Measurements from ENCODE around the gene FAM200A.

DNA sequence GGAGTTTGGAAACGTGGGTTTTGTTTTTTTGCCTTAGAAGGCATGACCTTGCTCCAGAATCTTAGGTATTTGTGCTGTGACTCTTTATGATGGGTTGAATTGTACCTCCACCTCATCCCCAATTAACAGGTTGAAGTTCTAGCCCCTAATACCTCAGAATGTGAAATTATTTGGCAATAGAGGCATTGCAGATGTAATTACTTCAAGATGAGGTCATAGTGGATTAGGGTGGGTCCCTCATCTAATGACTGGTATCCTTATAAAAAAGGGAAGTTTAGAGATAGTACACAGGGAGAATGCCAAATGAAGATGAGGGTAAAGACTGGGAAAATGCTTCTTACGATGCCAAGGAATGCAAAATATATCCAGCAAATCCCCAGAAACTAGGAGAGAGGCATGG, 3.0 kb upstream of the FAM200A start:
- TF ChIP-seq, protein P1, sequence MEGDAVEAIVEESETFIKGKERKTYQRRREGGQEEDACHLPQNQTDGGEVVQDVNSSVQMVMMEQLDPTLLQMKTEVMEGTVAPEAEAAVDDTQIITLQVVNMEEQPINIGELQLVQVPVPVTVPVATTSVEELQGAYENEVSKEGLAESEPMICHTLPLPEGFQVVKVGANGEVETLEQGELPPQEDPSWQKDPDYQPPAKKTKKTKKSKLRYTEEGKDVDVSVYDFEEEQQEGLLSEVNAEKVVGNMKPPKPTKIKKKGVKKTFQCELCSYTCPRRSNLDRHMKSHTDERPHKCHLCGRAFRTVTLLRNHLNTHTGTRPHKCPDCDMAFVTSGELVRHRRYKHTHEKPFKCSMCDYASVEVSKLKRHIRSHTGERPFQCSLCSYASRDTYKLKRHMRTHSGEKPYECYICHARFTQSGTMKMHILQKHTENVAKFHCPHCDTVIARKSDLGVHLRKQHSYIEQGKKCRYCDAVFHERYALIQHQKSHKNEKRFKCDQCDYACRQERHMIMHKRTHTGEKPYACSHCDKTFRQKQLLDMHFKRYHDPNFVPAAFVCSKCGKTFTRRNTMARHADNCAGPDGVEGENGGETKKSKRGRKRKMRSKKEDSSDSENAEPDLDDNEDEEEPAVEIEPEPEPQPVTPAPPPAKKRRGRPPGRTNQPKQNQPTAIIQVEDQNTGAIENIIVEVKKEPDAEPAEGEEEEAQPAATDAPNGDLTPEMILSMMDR (IDR thresholded peaks at IDR 0.05; ENCODE audit: borderline replicate concordance, extremely low read depth, low read length, poor library complexity, severe bottlenecking): no peak
- TF ChIP-seq EZH2 (IDR thresholded peaks at IDR 0.05; ENCODE audit: borderline replicate concordance, low read depth, low read length, severe bottlenecking): no peak
